HK-2 (cell line): ENCODE measurements around the gene ZBTB16.

Source experiments
- DNase-seq: peaks from one replicate; pipeline ENCODE4 v3.0.0-alpha.2; 2018; ENCODE audit not compliant: unreplicated experiment

ZBTB16 gene

DNA sequence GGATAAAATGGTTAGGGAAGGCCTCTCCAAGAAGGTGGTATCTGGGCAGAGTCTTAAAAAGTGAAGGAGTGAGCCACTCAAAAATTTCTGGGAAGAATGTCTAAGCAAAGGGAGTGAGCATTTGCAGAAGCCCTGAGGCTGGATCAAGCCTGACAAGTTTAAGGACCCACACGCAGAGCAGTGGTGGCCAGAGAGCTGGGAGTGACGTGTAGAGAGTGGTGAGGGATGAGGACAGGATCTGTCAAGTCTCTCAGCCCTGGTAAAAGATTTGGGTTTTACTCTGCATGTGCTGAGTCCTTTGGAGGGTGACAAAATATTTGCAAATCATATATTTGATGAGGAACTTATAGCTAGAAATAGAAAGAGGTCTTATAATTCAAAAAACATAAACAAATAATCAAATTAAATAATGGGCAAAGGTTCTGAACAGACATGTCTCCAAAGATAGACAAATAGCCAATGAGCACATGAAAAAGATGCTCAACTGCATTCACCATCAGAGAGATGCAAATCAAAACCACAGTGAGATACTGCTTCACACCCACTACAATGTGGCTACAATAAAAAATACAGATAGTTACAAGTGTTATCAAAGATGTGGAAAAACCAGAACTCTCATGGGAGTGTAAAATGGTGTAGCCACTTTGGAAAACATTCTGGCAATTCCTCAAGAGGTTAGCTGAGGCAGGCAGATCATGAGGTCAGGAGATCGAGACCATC is 129.5 kb downstream of the ZBTB16 start:
- no peak for DNase-seq

- DNase-seq = no peak
Measured at GRCh38 chr11:114190630-114191029, 131.1 kb downstream of the ZBTB16 start.

DNA sequence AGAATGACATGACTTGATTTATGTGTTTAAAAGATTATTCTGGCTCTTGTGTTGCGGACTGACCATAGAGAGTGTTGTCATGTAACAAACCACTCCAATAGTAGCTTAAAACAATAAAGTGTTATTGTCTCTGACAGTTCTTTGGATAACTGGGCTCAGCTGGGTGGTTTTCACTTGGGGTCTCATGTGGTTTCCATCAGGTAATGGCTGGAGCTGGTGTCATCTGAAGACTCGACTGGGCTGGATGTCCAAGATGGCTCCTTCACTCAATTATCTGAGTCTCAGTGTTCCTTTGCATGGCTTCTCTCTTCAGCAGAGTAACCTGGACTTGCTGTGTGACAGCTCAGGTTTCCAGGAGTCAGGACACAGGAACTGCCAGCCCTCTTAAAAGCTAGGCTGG is 132.4 kb downstream of the ZBTB16 start:
- no peak for DNase-seq

DNA sequence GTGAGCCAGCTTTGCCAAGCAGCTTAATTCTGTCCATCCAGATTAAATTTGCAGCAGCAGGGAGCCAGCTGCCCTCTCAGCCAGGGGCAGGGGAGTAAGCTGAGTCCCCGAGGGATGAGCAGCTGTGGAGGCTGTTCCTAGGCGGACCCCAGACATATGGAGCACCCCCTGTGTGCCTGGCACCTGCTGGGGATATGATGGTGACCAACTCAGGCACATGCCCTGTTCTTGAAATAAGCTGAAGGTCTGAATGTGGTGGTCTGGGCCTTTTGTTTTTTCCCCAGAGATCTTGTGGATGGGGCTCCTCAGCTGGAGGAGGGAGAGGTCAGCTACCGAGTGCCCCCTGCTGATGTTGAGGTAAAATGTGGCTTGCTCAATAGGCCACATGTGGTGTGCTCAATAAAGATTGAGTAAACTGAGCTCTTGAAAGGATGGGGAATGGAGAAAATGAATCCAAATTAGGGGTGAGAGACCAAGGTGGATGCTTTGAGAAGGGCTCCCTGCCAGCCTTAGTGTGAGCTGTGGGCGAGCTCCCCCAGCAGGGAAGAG is 133.4 kb downstream of the ZBTB16 start:
- no peak for DNase-seq

GRCh38 chr11:114193730-114194679 is 134.5 kb downstream of the ZBTB16 start:
- DNase-seq = no peak

DNA sequence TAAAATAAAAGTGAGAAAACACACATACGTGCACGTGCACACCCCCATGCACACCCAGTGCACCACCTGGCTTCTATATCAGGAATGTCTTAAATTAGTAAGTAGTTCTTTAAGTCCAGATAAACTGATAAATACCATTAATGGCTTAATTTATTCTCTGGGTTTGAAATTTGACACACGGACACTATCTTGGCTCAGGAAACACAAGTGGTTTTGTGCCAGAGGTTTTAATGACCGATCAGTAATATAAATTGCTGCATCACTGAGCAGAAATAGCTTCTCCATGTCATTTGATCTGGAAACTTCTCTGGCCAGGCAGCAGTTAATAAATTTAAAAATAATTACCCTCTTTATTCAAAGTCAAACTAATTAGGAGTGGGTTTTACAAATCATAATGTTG is 135.2 kb downstream of the ZBTB16 start:
- DNase-seq = no peak

GRCh38 chr11:114195151-114195550 is 135.6 kb downstream of the ZBTB16 start:
- DNase-seq = no peak

DNA sequence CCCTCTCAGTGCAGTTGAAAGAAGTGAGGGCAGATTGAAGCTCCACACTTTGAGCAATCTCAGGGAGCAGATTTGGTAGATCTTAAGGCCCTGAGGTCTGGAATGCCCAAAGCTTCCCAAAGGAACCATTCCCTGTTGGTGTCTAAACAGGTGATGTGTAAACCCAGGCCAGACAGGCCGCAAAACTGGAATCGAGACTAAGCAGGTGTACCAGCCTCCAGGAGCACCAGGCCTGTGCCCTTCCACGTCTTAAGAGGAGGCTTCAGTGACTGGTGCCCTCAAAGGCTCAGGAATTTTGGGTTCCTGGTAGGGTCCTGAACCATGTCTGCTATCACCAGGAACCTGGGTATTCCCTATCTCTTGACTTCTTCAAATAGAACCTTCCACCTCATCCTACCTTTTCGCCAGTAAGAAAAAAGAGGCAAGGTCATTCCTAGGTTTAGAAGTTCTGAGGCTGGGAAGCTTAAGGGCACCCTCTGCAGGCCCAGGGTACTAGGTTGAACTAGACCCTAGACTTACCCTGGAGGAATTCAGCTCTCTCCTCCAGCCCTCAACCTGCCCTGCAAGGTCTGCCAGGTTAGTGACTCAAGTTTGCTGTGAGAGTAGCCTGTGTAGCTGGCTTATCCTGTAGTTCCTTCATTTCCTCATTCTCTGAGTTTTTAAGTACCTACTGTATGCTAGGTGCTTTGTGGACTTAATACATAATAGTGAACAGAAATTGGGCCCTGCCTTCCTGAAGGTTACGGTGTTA is 136.6 kb downstream of the ZBTB16 start:
- DNase-seq = no peak

DNA sequence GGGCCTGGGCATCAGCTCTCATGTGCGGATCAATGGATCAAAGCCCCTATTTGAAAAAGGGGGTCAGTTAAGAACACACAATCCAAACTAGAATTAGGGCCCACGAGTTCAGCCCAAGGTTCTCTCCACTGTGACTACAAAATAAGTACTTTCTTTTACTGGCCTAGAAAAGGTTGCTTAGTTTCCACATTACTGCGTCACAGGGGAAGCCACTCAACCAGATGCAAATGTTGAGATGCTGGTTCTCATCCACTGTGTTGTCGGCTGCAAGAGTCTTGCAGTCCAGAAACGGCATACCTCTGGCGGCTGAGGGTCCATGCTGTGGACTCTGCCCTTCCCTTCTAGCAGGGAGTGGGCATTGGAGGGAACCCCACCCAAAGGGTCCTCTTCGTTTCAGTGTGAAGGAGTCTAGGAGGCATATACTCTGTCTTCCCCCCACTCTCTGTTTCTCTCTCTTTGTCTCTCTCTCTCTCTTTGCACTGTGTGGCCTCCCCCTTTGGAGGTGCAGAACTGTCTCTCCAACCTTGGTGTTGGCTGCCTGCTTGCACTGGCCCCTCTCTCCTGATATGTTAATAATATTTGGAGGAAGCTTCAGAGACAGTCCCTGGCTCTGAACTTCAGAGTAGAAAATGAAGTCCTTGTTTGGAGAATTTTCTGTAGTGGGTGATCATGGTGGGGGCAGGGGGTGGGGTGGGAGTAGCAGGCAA is 137.6 kb downstream of the ZBTB16 start:
- DNase-seq = no peak

DNA sequence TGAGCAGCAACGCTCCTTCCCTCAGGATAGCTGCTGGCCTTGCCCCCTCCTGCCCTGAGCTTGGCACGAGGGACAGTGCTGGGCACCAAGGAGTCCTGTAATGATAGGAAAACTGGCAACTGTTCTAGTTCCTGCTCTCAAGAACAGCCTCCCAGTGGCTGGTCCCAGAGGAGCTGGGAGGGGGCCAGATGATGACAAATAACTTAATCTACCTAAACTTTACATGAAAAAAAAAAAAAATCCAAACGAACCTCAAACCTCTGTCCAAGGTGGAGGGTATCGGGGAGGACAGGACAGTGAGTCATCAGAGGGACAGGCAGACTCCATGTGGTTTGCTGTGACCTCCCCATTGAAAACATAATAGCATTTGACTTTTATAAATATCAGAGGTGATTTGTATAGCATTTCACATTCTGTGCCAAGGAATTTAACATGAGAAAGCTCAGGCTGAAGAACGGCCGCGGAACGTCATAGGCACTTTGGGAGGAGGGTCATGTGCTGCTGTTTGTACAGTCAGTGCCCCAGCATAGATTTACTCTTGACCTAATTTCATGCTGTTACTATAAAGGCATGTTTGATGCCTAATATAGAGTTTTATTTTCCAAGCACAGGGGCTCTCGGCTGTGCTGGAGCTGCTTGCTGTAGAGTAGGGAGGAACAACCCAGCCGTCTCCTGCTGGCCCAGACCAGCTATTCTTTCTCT is 138.4 kb downstream of the ZBTB16 start:
- no peak for DNase-seq

- no peak for DNase-seq
Measured at GRCh38 chr11:114199051-114199450, 139.5 kb downstream of the ZBTB16 start.

DNA sequence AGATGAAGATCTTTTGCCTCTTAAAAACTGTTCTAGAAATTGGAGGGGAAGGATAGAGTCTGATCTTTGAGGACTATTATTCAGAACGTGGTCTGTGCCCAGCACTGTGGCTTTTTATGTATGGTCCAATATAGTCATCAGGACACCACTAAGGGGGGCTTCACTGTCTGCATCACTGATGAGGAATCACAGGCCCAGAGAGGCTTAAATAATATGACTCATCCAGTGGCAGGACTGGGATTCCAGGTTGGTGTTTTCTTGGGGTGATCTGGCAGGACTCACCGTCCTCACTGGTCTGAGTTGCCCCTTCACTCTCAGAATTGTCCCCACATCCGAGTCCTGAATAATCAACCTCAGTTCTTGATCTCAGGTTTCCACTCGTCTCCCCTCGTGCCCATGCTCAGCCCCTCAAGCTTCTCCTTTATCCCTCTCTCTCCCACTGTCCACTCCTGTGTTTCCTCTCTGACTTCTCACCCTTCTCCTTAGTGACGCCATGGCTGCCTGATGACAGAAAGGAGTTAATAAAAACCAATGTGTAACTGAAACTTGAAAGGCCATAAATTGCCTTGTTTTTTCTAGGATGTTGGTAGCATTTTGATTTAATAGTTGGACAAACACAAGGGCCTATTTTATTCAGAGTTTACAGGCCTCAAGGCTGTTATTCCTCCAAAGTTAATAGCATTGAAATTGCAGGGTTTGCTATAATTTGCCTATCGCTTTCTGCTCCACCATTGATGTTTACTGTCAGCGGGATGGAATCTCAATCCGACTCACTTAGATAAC is 141.0 kb downstream of the ZBTB16 start:
- DNase-seq = no peak

GRCh38 chr11:114201219-114201618 is 141.7 kb downstream of the ZBTB16 start:
- no peak for DNase-seq

DNA sequence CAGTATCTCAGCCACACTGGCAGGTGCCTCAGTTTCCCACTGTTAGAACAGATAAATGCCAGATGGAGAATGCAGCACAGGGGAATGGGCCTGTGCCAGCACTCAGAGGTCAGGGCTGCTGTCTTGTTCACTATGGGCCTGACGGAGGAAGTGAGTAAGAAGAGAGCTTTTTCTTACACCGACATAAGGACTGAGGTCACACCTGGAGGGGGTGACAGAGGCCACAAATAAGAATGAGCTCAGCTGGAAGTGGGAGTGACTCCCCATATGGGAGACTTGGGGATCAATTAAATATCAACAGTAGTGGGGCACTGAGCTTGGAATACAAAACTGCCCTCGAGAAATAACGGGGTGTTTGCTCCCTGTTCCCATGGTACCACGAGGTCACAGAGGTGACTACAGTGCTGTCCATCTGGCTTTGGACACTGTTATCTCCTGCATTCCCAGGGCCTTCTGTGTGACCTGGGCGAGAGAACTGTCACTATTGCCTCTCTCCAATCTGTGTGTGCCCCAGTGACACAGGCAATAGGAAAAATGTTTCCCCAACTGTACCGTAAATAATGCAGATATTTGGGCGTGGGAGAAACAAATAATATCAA is 142.6 kb downstream of the ZBTB16 start:
- no peak for DNase-seq

DNA sequence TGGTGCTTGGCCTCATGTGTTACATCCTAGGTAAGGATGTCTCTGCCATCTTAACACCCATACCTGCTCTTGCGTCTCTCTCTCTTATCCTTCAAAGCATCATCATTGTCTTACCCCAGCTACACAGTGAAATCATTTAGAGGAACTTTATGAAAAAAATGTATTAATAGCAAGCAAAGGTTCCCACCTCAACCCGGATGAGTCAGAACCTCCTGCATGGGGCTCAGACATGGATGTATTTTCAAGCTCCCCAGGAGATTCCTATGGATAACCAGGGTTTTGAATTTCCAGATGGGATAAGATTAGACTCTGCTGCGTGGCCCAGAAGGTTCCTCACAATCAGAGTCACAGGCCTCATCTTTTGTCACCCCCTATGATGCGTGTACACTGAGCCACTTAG is 147.6 kb downstream of the ZBTB16 start:
- DNase-seq = no peak

DNA sequence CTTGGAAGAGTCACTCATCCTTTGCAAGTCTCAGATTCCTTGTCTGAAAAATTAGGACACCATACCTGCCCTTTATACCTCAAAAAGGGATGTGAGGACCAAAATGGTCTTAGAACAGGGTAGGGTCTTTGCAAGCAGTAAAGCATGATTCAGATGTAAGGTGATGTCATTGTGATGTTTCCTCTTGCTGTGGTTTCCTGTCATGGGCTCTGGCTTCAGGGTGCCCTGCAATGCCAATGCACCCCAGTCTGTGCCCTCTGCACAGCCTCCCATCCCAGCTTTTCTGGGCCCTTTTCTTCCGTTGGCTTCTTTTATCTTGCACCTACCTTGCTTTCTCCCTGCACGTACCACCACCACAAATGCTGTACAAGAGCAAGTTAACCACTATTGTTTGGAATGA is 148.9 kb downstream of the ZBTB16 start:
- DNase-seq = no peak

DNA sequence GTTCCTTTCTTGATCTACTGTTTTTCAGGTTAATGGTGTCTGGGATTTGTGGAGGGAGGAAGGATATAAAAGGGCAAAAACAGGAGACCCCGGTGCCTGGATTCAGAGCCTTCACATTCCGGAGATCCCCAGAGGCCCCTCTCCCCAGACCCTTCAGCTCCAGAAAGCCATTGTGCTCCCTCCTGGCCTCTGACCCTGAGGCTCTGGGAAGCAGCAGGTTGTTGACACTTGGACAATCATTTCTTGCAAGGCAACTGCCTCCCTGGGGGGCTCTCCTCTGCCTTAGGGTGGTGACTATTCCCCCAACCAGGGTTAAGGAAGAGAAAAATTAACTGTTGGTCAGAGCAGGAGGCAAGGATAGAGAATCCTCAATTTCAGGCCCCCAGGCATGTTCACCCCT is 149.8 kb downstream of the ZBTB16 start:
- DNase-seq = no peak

GRCh38 chr11:114209904-114210303 is 150.4 kb downstream of the ZBTB16 start:
- peak; percentile 22 for DNase-seq

GRCh38 chr11:114211444-114212121 is 152.1 kb downstream of the ZBTB16 start:
- no peak for DNase-seq
